Measurements from ENCODE around the gene MUC12. TPM values are rescaled to one million over a fixed set of nuclear protein-coding genes. Genes with fewer than 3 reads are reported as not detected.
"Not testable (repeated sequence)": the region's sequence is repeated elsewhere in the genome, so short reads cannot be mapped to it uniquely, and the experiment has no call there.

The MUC12 gene
- total RNA-seq, 4 donors from 2014 or later: 0.11 TPM; not detected in 3

DNA sequence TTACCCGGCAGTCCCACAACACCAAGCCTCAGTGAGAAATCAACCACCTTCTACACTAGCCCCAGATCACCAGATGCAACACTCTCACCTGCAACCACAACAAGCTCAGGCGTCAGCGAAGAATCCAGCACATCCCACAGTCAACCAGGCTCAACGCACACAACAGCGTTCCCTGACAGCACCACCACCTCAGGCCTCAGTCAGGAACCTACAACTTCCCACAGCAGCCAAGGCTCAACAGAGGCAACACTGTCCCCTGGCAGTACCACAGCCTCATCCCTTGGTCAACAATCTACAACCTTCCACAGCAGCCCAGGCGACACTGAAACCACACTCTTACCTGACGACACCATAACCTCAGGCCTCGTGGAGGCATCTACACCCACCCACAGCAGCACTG lies 33.0 kb downstream of the MUC12 start:
- DNase-seq; H3K36me3 ChIP-seq; intact Hi-C loops (cut with DNase I); H3K9me3 ChIP-seq; H3K4me3 ChIP-seq; H3K4me1 ChIP-seq; H3K27ac ChIP-seq; H3K27me3 ChIP-seq: not testable (repeated sequence)
- WGBS, 2 donors: 96% methylated on average over 4 of the region's 8 CpGs; no CpG with 5 or more reads in 1 of the 2 donors

DNA sequence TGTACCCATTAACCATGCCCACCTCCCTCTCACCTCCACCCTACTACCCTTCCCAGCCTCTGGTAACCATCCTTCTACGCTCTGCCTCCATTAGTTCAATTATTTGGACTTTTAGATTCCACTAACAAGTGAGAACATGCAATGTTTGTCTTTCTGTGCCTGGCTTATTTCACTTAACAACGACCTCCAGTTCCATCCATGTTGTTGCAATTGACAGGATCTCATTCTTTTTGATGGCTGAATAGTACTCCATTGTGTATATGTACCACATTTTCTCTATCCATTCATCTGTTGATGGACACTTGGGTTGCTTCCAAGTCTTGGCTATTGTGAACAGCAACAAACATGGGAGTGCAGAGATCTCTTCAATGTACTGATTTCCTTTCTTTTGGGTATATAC lies 38.0 kb downstream of the MUC12 start:
- H3K4me1 ChIP-seq; DNase-seq; H3K9me3 ChIP-seq; H3K27ac ChIP-seq; H3K27me3 ChIP-seq; intact Hi-C loops (cut with DNase I); H3K4me3 ChIP-seq; H3K36me3 ChIP-seq: not testable (repeated sequence)
- WGBS, 2 donors: 49 to 51% methylated on average over 2 of the region's 2 CpGs

DNA sequence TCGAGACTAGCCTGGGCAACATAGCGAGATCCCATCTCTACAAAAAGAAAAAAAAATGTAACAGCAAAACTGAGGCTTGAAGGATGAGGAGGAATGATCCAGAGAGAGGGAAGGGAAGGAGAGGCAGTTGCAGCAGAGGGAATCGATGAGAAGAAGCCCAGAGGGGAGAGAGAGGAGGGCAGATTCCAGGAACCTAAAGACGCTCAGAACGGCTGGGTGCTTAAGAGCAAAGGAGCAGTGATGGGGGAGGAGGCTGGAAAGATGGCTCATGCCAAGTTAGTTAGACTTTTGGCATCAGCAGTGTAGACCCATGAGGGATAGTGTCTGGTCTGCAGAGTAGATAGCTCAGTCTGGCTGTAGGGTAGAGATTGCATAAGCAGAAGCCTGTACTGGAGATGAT lies 40.3 kb downstream of the MUC12 start:
- WGBS, 2 donors: 73 to 79% methylated on average over 5 of the region's 5 CpGs
- no peak for TF ChIP-seq POLR2A (IDR thresholded peaks at IDR 0.05)
- TF ChIP-seq, protein P1, sequence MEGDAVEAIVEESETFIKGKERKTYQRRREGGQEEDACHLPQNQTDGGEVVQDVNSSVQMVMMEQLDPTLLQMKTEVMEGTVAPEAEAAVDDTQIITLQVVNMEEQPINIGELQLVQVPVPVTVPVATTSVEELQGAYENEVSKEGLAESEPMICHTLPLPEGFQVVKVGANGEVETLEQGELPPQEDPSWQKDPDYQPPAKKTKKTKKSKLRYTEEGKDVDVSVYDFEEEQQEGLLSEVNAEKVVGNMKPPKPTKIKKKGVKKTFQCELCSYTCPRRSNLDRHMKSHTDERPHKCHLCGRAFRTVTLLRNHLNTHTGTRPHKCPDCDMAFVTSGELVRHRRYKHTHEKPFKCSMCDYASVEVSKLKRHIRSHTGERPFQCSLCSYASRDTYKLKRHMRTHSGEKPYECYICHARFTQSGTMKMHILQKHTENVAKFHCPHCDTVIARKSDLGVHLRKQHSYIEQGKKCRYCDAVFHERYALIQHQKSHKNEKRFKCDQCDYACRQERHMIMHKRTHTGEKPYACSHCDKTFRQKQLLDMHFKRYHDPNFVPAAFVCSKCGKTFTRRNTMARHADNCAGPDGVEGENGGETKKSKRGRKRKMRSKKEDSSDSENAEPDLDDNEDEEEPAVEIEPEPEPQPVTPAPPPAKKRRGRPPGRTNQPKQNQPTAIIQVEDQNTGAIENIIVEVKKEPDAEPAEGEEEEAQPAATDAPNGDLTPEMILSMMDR (IDR thresholded peaks at IDR 0.05): no peak
- H3K4me1 ChIP-seq: no peaks in the 10 kb centered on the region

DNA sequence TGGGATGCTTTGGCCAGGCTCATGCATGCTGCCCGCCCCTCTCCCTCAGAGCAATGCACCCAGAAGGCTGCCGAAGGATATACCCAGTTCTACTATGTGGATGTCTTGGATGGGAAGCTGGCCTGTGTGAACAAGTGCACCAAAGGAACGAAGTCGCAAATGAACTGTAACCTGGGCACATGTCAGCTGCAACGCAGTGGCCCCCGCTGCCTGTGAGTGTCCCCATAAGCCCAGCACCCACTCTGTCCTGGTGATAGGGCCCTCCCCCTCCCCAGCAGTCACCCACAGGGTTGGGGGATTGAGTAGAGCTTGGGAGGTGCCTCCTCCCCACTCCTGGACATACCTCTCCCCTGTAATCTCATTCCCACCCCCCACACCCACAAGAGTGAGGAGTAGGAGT lies 43.6 kb downstream of the MUC12 start:
- peaks cover 0 to 12% (median 9%) of the 10 kb centered on the region in 3 donors for H3K4me1 ChIP-seq
- H3K27me3 ChIP-seq: peaks cover 0 to 31% (median 0%) of the 10 kb centered on the region in 4 donors
- 94% methylated on average over 4 of the region's 6 CpGs; no CpG with 5 or more reads in 1 of the 2 donors for WGBS, 2 donors
- no peak overlapping the region for H3K27ac ChIP-seq
- TF ChIP-seq, protein P1 (IDR thresholded peaks at IDR 0.05): no peak
- no peak for TF ChIP-seq POLR2A (IDR thresholded peaks at IDR 0.05)
- intact Hi-C loops (cut with DNase I): no loop called here
- H3K36me3 ChIP-seq: no peaks in the 10 kb centered on the region
- H3K9me3 ChIP-seq: no peaks in the 10 kb centered on the region
- no peak for DNase-seq
- no peak overlapping the region for H3K4me3 ChIP-seq

More for the DNA sequence above, 40.3 kb downstream of the MUC12 start:
- H3K27me3 ChIP-seq: peaks cover 0 to 9% (median 0%) of the 10 kb centered on the region in 4 donors
- DNase-seq: no peak
- no peaks in the 10 kb centered on the region for H3K36me3 ChIP-seq
- no peak overlapping the region for H3K4me3 ChIP-seq
- no peaks in the 10 kb centered on the region for H3K9me3 ChIP-seq
- intact Hi-C loops (cut with DNase I): no loop called here
- H3K27ac ChIP-seq: no peak overlapping the region

DNA sequence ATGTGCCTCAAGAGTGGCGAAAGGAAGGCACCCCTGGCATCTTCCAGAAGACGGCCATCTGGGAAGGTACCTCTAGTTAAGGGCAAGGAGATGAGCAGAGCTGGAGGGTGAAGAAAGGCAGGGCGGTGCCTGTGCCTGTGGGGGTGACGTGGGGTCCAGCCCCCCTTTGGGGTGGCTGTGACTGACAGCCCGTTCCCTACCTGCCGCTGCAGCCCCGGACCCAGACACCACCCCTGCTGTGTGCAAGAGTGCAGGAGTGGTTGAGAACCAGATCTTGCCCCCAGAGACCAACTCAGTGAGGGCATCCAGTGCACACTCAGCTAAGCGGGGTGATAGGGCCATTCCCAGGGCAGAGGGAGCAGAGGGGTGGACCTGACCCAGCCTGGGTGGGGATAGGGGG lies 46.3 kb downstream of the MUC12 start:
- H3K27me3 ChIP-seq: peaks cover 0 to 33% (median 0%) of the 10 kb centered on the region in 4 donors
- H3K36me3 ChIP-seq: no peaks in the 10 kb centered on the region
- no peaks in the 10 kb centered on the region for H3K9me3 ChIP-seq
- no peak overlapping the region for H3K4me3 ChIP-seq
- H3K4me1 ChIP-seq: peaks cover 6 to 12% (median 9%) of the 10 kb centered on the region in 3 donors
- no peak for TF ChIP-seq POLR2A (IDR thresholded peaks at IDR 0.05)
- TF ChIP-seq, protein P1 (IDR thresholded peaks at IDR 0.05): no peak
- no CpG with 5 or more reads among the region's 8 CpGs for WGBS, 2 donors
- intact Hi-C loops (cut with DNase I): no loop called here
- H3K27ac ChIP-seq: no peak overlapping the region
- DNase-seq: no peak

DNA sequence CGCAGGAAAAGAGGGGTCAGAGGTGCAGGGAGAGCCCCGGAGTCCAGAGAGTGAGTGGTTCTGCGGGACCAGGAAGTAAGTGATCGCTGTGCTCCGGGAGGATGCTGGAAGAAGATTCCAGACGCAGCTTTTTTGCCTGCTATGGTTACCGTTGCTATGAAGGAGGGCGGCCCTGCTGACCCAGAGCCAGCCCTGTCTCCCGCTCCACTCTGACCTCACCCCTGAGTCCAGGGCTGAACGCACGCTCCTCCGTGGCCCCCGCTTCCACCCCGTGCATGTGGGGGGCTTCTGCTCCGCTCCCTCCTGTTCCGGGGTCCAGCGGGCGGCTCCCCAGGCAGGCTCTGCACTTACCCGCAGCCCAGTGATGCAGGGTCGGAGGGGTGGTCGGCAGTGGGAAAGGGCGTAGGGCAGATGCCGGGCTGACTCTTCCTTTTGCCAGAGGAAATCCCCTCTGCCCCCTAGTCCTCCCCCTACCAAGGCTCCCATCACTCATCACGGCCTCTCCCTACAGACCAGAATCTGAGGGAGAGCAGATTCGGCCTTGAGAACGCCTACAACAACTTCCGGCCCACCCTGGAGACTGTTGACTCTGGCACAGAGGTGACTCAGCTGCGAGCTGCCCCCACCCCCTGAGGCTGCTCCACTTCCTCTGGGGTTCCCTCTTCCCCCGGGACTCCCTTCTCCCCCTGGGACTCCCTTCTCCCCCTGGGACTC lies 47.9 kb downstream of the MUC12 start:
- WGBS, 2 donors: 0 to 2% methylated on average over 10 to 15 of the region's 29 CpGs
- Histone ChIP-seq H3K9me3 (no peaks in the 10 kb centered on the region), H3K4me1 (peaks cover 6 to 12% (median 9%) of the 10 kb centered on the region in 3 donors), H3K27ac (peak overlapping the region; percentile 42 to 73 (median 60)), H3K27me3 (peaks cover 0 to 41% (median 0%) of the 10 kb centered on the region in 4 donors), H3K36me3 (no peaks in the 10 kb centered on the region), H3K4me3 (peak overlapping the region; percentile 25 to 65 (median 43))
- TF ChIP-seq POLR2A (IDR thresholded peaks at IDR 0.05): no peak
- TF ChIP-seq, protein P1 (IDR thresholded peaks at IDR 0.05): no peak
- DNase-seq: no peak
- intact Hi-C loops (cut with DNase I): no loop called here

All from esophagus squamous epithelium (tissue), 5 donors.